A549 (cell line): ENCODE measurements around the gene TNS3.

ENCODE experiments used
- CHD4 ChIP-seq: fragments of 200-600 bp; sonication (generic); IDR thresholded peaks from 2 replicates; pipeline ENCODE4 v1.6.1; 2016; ENCODE audit warnings: antibody characterized with exemption, mild to moderate bottlenecking, borderline replicate concordance
- JUNB ChIP-seq: fragments of >200 bp; sonication (Bioruptor Twin); formaldehyde crosslinking; IDR thresholded peaks from 2 replicates; pipeline ENCODE4 v1.6.1; 2016
- MAX ChIP-seq: IDR thresholded peaks from 2 replicates; pipeline ENCODE4 v1.6.1; 2012
- POLR2A ChIP-seq: IDR thresholded peaks from 2 replicates; pipeline ENCODE4 v1.6.1; 2012; ENCODE audit warnings: mild to moderate bottlenecking, low read length
- RCOR1 ChIP-seq: fragments of 150-350 bp; IDR thresholded peaks from 2 replicates; pipeline ENCODE4 v1.6.1; 2014; ENCODE audit warnings: antibody characterized with exemption, low read length, low read depth
- TF ChIP-seq, protein P1 (sequence below): fragments of >200 bp; sonication (Bioruptor Twin); formaldehyde crosslinking; IDR thresholded peaks from 3 replicates; pipeline ENCODE4 v1.5.1; 2016
- TF ChIP-seq, protein P2 (sequence below): fragments of 450-650 bp; IDR thresholded peaks from 2 replicates; pipeline ENCODE4 v1.6.1; 2014; ENCODE audit warnings: antibody characterized with exemption

DNA sequence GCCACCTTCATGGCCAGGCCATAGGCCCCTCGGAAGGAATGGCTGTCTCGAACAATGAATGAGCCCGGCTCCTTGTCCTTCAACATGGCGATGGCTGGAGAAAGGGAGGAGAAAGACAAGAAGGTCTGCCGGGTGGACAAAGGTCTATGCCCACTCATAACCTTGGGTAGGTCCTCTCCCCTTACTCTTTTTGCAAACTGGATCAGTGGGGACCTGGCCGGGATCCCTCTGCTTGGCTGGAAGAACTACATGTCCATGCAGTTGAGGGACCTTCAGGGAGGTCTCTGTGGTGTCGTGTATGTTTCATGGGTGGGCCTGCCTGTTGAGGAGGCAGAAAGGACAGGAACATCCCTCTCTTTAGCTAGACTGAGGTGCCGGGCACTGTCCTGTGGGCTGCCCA lies 284.8 kb downstream of the TNS3 start:
- TF ChIP-seq, protein P1, sequence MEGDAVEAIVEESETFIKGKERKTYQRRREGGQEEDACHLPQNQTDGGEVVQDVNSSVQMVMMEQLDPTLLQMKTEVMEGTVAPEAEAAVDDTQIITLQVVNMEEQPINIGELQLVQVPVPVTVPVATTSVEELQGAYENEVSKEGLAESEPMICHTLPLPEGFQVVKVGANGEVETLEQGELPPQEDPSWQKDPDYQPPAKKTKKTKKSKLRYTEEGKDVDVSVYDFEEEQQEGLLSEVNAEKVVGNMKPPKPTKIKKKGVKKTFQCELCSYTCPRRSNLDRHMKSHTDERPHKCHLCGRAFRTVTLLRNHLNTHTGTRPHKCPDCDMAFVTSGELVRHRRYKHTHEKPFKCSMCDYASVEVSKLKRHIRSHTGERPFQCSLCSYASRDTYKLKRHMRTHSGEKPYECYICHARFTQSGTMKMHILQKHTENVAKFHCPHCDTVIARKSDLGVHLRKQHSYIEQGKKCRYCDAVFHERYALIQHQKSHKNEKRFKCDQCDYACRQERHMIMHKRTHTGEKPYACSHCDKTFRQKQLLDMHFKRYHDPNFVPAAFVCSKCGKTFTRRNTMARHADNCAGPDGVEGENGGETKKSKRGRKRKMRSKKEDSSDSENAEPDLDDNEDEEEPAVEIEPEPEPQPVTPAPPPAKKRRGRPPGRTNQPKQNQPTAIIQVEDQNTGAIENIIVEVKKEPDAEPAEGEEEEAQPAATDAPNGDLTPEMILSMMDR: no peak
- no peak for TF ChIP-seq MAX
- no peak for TF ChIP-seq POLR2A
- TF ChIP-seq RCOR1: no peak
- TF ChIP-seq, protein P2, sequence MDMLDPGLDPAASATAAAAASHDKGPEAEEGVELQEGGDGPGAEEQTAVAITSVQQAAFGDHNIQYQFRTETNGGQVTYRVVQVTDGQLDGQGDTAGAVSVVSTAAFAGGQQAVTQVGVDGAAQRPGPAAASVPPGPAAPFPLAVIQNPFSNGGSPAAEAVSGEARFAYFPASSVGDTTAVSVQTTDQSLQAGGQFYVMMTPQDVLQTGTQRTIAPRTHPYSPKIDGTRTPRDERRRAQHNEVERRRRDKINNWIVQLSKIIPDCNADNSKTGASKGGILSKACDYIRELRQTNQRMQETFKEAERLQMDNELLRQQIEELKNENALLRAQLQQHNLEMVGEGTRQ: no peak
- TF ChIP-seq CHD4: no peak
- TF ChIP-seq JUNB: no peak
